CD4-positive, alpha-beta T cell (primary cell): ENCODE measurements around the gene SNRNP25. TPM values are rescaled to one million over a fixed set of nuclear protein-coding genes. Genes with fewer than 3 reads are reported as not detected.

Source experiments
- ATAC-seq: fragments of 200-7000 bp; cut with Tn5 transposase; one replicate; pipeline ENCODE4 v1.10.0; 2022; ENCODE audit warnings: mild to moderate bottlenecking; ENCODE audit not compliant: poor library complexity
- CTCF ChIA-PET: fragments of 350-600 bp; sonication (Branson Sonifier 250); formaldehyde crosslinking; loops from one replicate; lab custom pipeline; 2021; ENCODE audit warnings: antibody characterized with exemption, inconsistent platforms; lab: Charles Lee
- POLR2A ChIA-PET: fragments of 350-600 bp; sonication (Branson Sonifier 250); formaldehyde crosslinking; loops from one replicate; lab custom pipeline; 2021; ENCODE audit warnings: antibody characterized with exemption, inconsistent platforms; lab: Charles Lee
- DNase-seq, 14 experiments: peaks; one replicate each; pipeline ENCODE4 v3.0.0-alpha.2; 2013 to 2020; ENCODE audit warnings: mixed read lengths in 2 of 14
- H3K27ac ChIP-seq, 2 donors: one replicate each; pipeline versions ENCODE4 v1.5.1 to v1.7.0; 2013; ENCODE audit warnings: low read length in 2 of 2, low read depth in 1 of 2, mild to moderate bottlenecking in 1 of 2
- H3K27me3 ChIP-seq, 2 experiments: 1 replicate in 1 of 2; 2 replicates in 1 of 2; pipeline versions ENCODE4 v1.6.1 to v1.7.0; 2013; ENCODE audit warnings: low read length in 2 of 2, control low read depth in 1 of 2, mild to moderate bottlenecking in 1 of 2, moderate library complexity in 1 of 2; ENCODE audit not compliant: insufficient read depth in 2 of 2, control insufficient read depth in 1 of 2
- H3K36me3 ChIP-seq: one replicate; pipeline ENCODE4 v1.6.1; 2013; ENCODE audit warnings: low read length, control low read depth; ENCODE audit not compliant: insufficient read depth
- H3K4me1 ChIP-seq: one replicate; pipeline ENCODE4 v1.6.1; 2013; ENCODE audit warnings: low read length, control low read depth; ENCODE audit not compliant: insufficient read depth
- H3K4me3 ChIP-seq: one replicate; pipeline ENCODE4 v1.5.1; 2013; ENCODE audit warnings: mild to moderate bottlenecking, low read length, moderate library complexity
- H3K9me3 ChIP-seq, 2 experiments: 1 replicate in 1 of 2; 2 replicates in 1 of 2; pipeline versions ENCODE4 v1.6.1 to v1.7.0; 2013; ENCODE audit warnings: low read length in 2 of 2, mild to moderate bottlenecking in 2 of 2, control low read depth in 1 of 2, moderate library complexity in 1 of 2; ENCODE audit not compliant: control insufficient read depth in 1 of 2, insufficient read depth in 1 of 2
- H3K27ac Mint-ChIP-seq: one replicate; pipeline ENCODE4 v1.8.0; 2020; ENCODE audit warnings: mixed read lengths
- H3K27me3 Mint-ChIP-seq: one replicate; pipeline ENCODE4 v1.8.0; 2021; ENCODE audit warnings: mixed read lengths
- H3K36me3 Mint-ChIP-seq: one replicate; pipeline ENCODE4 v1.8.0; 2021; ENCODE audit warnings: low read depth, mixed read lengths
- H3K4me1 Mint-ChIP-seq: one replicate; pipeline ENCODE4 v1.8.0; 2021; ENCODE audit warnings: low read depth, mixed read lengths
- H3K4me3 Mint-ChIP-seq: one replicate; pipeline ENCODE4 v1.8.0; 2020; ENCODE audit warnings: mild to moderate bottlenecking, mixed read lengths
- H3K9me3 Mint-ChIP-seq: one replicate; pipeline ENCODE4 v1.8.0; 2020; ENCODE audit warnings: mixed read lengths
- intact Hi-C, 2 experiments: fragments of 100-400 bp; cut with DNase I in 1 of 2; cut with micrococcal nuclease in 1 of 2; formaldehyde crosslinking; loops; one replicate each; pipeline versions ENCODE4 v1.15.1 to v1.9.0; 2023 to 2025; cut with DNase I, micrococcal nuclease
- total RNA-seq, 174 experiments: library from RNA in 2 of 174; stranded (reverse) in 2 of 174; gene quantifications; one replicate each; pipeline ENCODE4 v1.2.3 and lab custom pipeline; 2021 to 2026
- TF ChIP-seq, protein P1 (sequence below): fragments of 200-600 bp; IDR thresholded peaks from one replicate; pipeline ENCODE4 v1.8.0; 2022; ENCODE audit warnings: antibody characterized with exemption, mild to moderate bottlenecking

Gene SNRNP25
- total RNA-seq, 2 experiments from 2014 or later, result 4.8 to 5.1 TPM

DNA sequence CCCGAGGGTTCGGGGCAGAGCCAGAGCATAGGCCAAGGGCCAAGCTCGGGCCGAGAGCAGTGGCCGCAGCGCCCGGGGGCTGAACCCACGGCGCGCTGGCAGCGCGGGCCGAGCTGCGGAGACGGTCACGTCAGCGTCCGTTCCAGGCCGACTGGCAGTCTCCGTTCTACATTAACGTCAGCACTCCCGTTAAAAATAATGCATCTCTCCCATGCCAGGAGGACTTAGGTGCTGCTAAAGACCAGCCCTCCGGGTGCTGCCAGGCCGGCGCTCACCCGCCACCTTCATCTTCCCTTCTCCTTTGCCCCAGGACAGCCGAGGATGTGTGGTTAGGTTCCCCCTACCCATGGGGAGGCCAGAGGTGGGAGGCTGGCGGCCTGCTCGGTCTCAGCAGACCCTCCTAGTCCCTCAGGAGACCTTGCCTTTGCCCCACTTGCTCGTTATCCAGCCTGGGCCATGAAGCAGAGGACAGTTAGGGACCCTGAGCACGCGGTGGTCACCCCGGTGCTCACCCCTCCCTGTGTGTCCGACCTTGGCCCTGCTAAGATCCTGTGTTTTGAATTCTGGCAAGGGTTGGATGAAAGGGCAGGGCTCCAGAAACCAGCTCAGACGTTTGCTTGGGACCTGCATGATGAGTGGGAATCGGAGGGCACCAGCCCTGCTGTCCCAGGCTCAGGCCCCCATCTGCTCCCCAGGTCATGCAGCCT lies 25.0 kb downstream of the SNRNP25 start:
- intact Hi-C loops, result loop anchor here in 1 of 2 experiments (2.0 kb wide), 1 partner anchor 24 kb away; no protein-coding TSS in a partner anchor
- Histone ChIP-seq H3K9me3 (no peaks in the 10 kb centered on the region), H3K27ac (peak overlapping the region in 1 of 2 donors; percentile 40), H3K4me3 (peak overlapping the region; percentile 73), H3K27me3 (peaks cover under 1 to 7% of the 10 kb centered on the region in 2 experiments), H3K4me1 (peaks cover 38% of the 10 kb centered on the region), H3K36me3 (peaks cover 9% of the 10 kb centered on the region)
- peaks cover 1% of the 10 kb centered on the region for H3K36me3 Mint-ChIP-seq
- ChIA-PET POLR2A (interaction anchor here (1.6 to 1.9 kb wide), 2 partner anchors 18 to 26 kb away, joined by 5 to 6 read pairs; partner anchors contain the start of genes POLR3K and SNRNP25), CTCF (interaction anchor here (1.5 to 1.6 kb wide), 3 partner anchors 13 to 29 kb away, joined by 5 to 7 read pairs (median 5); no protein-coding TSS in a partner anchor)
- peak overlapping the region; percentile 77 for H3K27ac Mint-ChIP-seq
- H3K9me3 Mint-ChIP-seq, result no peaks in the 10 kb centered on the region
- peak; percentile 10 for ATAC-seq
- TF ChIP-seq, protein P1, sequence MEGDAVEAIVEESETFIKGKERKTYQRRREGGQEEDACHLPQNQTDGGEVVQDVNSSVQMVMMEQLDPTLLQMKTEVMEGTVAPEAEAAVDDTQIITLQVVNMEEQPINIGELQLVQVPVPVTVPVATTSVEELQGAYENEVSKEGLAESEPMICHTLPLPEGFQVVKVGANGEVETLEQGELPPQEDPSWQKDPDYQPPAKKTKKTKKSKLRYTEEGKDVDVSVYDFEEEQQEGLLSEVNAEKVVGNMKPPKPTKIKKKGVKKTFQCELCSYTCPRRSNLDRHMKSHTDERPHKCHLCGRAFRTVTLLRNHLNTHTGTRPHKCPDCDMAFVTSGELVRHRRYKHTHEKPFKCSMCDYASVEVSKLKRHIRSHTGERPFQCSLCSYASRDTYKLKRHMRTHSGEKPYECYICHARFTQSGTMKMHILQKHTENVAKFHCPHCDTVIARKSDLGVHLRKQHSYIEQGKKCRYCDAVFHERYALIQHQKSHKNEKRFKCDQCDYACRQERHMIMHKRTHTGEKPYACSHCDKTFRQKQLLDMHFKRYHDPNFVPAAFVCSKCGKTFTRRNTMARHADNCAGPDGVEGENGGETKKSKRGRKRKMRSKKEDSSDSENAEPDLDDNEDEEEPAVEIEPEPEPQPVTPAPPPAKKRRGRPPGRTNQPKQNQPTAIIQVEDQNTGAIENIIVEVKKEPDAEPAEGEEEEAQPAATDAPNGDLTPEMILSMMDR, result no peak
- peak in 2 of 14 experiments; percentile 11 to 17 for DNase-seq
- peak overlapping the region; percentile 91 for H3K4me3 Mint-ChIP-seq
- peaks cover 32% of the 10 kb centered on the region for H3K4me1 Mint-ChIP-seq
- H3K27me3 Mint-ChIP-seq, result peaks cover 14% of the 10 kb centered on the region

DNA sequence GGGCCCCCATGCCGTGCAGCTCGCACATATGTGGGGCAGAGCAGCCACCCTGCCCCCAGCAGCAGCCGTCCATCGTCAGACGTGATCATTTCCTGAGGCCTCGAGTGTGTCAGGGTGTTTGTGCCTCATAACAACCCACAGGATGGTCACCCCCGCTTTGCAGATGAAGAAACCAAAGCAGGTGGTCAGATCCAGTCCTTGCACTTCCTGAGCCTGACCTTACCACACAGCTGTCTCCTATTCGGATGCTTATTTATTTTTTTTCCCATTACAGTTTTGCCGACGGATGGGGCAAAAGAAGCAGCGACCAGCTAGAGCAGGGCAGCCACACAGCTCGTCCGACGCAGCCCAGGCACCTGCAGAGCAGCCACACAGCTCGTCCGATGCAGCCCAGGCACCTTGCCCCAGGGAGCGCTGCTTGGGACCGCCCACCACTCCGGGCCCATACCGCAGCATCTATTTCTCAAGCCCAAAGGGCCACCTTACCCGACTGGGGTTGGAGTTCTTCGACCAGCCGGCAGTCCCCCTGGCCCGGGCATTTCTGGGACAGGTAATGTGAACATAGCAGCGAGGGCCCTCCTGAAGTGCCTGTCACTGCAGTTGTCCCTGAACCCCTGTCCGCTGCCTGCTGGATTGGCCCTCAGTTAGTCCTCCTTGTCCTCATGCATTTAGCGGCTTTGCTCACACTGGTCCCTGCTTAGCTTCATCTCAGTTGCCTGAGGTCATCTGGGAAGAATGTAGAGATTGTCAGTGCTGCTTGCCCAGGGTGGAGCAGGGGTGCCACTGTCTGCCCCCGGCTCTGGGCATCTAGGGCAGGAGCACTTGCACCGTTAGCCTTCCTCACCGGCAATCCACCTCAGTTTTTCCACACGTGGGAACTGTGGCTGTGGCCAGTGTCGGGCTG lies 25.8 kb downstream of the SNRNP25 start:
- ATAC-seq, result no peak
- intact Hi-C loops, result loop anchor here in 1 of 2 experiments (2.0 kb wide), 1 partner anchor 25 kb away; no protein-coding TSS in a partner anchor
- Histone ChIP-seq H3K27me3 (no peaks in the 10 kb centered on the region), H3K4me3 (peak overlapping the region; percentile 73), H3K9me3 (no peaks in the 10 kb centered on the region), H3K36me3 (peaks cover 14% of the 10 kb centered on the region), H3K4me1 (peaks cover 46% of the 10 kb centered on the region), H3K27ac (no peak overlapping the region)
- H3K27me3 Mint-ChIP-seq, result peaks cover 6% of the 10 kb centered on the region
- CTCF ChIA-PET, result interaction anchor here (1.5 to 1.6 kb wide), 2 partner anchors 14 to 17 kb away, joined by 5 read pairs; no protein-coding TSS in a partner anchor
- H3K27ac Mint-ChIP-seq, result no peak overlapping the region
- peaks cover 40% of the 10 kb centered on the region for H3K4me1 Mint-ChIP-seq
- no peaks in the 10 kb centered on the region for H3K9me3 Mint-ChIP-seq
- H3K36me3 Mint-ChIP-seq, result peaks cover 7% of the 10 kb centered on the region
- no peak for DNase-seq
- peak overlapping the region; percentile 91 for H3K4me3 Mint-ChIP-seq
- TF ChIP-seq, protein P1, result no peak
- POLR2A ChIA-PET, result interaction anchor here (1.6 to 1.9 kb wide), 2 partner anchors 17 to 26 kb away, joined by 5 to 6 read pairs; partner anchors contain the start of genes POLR3K and SNRNP25

DNA sequence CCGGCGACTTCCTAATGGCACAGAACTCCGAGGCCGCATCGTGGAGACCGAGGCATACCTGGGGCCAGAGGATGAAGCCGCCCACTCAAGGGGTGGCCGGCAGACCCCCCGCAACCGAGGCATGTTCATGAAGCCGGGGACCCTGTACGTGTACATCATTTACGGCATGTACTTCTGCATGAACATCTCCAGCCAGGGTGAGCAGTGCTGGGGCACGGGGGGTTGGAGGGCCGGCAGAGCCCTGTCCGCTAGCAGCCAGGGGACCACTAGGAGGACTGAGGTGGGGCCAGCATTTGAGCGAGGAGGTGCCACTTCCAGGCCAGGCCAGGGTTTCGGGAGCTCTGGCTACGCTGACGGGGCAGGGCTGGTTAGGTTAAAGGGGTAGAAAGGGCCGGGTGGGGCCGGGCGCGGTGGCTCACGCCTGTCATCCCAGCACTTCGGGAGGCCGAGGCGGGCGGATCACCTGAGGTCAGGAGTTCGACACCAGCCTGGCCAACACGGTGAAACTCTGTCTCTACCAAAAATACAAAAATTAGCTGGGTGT lies 29.5 kb downstream of the SNRNP25 start:
- DNase-seq (no peak), ATAC-seq (no peak)
- intact Hi-C loops, result no loop called here
- Histone ChIP-seq H3K27me3 (no peaks in the 10 kb centered on the region), H3K27ac (no peak overlapping the region), H3K36me3 (peaks cover 41% of the 10 kb centered on the region), H3K4me3 (no peak overlapping the region), H3K9me3 (no peaks in the 10 kb centered on the region), H3K4me1 (peaks cover 33% of the 10 kb centered on the region)
- H3K4me3 Mint-ChIP-seq, result no peak overlapping the region
- peaks cover 21% of the 10 kb centered on the region for H3K36me3 Mint-ChIP-seq
- H3K9me3 Mint-ChIP-seq, result no peaks in the 10 kb centered on the region
- ChIA-PET CTCF (no interaction called here), POLR2A (no interaction called here)
- peaks cover 28% of the 10 kb centered on the region for H3K4me1 Mint-ChIP-seq
- peak overlapping the region; percentile 27 for H3K27ac Mint-ChIP-seq
- TF ChIP-seq, protein P1, result no peak
- H3K27me3 Mint-ChIP-seq, result no peaks in the 10 kb centered on the region
